ENCODE results near the gene NABP1. TPM values are rescaled to one million over a fixed set of nuclear protein-coding genes. Genes with fewer than 3 reads are reported as not detected.
A peak's percentile ranks its signal among the peaks of the same experiment; 100 is the strongest.

NABP1 gene
- total RNA-seq, 1 donor from 2014 or later, result 13.0 TPM

GRCh38 chr2:191688934-191689695, 11.2 kb downstream of the NABP1 start:
- no peak for DNase-seq
- H3K36me3 Mint-ChIP-seq (ENCODE audit: unreplicated experiment), result no peaks in the 10 kb centered on the region
- no peak overlapping the region for H3K27ac Mint-ChIP-seq (ENCODE audit: unreplicated experiment)
- H3K27me3 Mint-ChIP-seq (ENCODE audit: unreplicated experiment), result peaks cover 4% of the 10 kb centered on the region
- TF ChIP-seq CTCF (IDR thresholded peaks at IDR 0.05; ENCODE audit: partially characterized antibody, unreplicated experiment), result no peak
- H3K9me3 Mint-ChIP-seq (ENCODE audit: unreplicated experiment), result no peaks in the 10 kb centered on the region
- H3K4me3 Mint-ChIP-seq (ENCODE audit: unreplicated experiment), result no peak overlapping the region
- H3K4me1 Mint-ChIP-seq (ENCODE audit: low read depth, unreplicated experiment), result peaks cover 2% of the 10 kb centered on the region

DNA sequence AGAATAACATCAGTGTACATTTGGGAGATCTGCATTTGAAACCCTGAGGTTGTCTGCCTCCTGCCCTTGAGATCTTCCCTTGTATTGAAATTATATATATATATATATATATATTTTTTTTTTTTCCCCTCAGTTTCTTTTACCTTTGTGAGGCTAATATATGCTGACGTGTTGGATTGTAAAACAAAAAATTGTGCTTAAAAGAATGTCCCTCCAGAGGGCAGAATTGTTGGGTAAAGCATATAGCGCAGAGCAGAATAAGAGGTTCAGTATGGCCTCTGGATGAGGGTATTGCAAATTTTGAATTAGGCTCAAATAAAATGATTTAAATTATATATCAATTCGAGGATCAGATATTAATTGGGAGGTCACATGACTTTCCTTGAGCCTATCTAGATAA, 12.4 kb downstream of the NABP1 start:
- Mint-ChIP-seq H3K4me3 (ENCODE audit: unreplicated experiment) (no peak overlapping the region), H3K4me1 (ENCODE audit: low read depth, unreplicated experiment) (peaks cover 2% of the 10 kb centered on the region), H3K27ac (ENCODE audit: unreplicated experiment) (no peak overlapping the region), H3K36me3 (ENCODE audit: unreplicated experiment) (no peaks in the 10 kb centered on the region), H3K27me3 (ENCODE audit: unreplicated experiment) (peaks cover 4% of the 10 kb centered on the region), H3K9me3 (ENCODE audit: unreplicated experiment) (no peaks in the 10 kb centered on the region)
- TF ChIP-seq CTCF (IDR thresholded peaks at IDR 0.05; ENCODE audit: partially characterized antibody, unreplicated experiment), result no peak
- DNase-seq, result no peak

GRCh38 chr2:191691016-191691735, 13.2 kb downstream of the NABP1 start:
- no peak for DNase-seq
- Mint-ChIP-seq H3K27ac (ENCODE audit: unreplicated experiment) (no peak overlapping the region), H3K36me3 (ENCODE audit: unreplicated experiment) (no peaks in the 10 kb centered on the region), H3K4me3 (ENCODE audit: unreplicated experiment) (no peak overlapping the region), H3K9me3 (ENCODE audit: unreplicated experiment) (no peaks in the 10 kb centered on the region), H3K4me1 (ENCODE audit: low read depth, unreplicated experiment) (peaks cover 2% of the 10 kb centered on the region), H3K27me3 (ENCODE audit: unreplicated experiment) (peaks cover 4% of the 10 kb centered on the region)
- peak; percentile 39 for TF ChIP-seq CTCF (IDR thresholded peaks at IDR 0.05; ENCODE audit: partially characterized antibody, unreplicated experiment)

- Mint-ChIP-seq H3K27ac (ENCODE audit: unreplicated experiment) (no peak overlapping the region), H3K27me3 (ENCODE audit: unreplicated experiment) (peaks cover 4% of the 10 kb centered on the region), H3K9me3 (ENCODE audit: unreplicated experiment) (no peaks in the 10 kb centered on the region), H3K4me1 (ENCODE audit: low read depth, unreplicated experiment) (peaks cover 2% of the 10 kb centered on the region), H3K36me3 (ENCODE audit: unreplicated experiment) (no peaks in the 10 kb centered on the region), H3K4me3 (ENCODE audit: unreplicated experiment) (no peak overlapping the region)
- no peak for TF ChIP-seq CTCF (IDR thresholded peaks at IDR 0.05; ENCODE audit: partially characterized antibody, unreplicated experiment)
- no peak for DNase-seq
Measured at GRCh38 chr2:191691898-191692297, 14.0 kb downstream of the NABP1 start.
